H1 (cell line): ENCODE data around the gene SIRT5. TPM values are rescaled to one million over a fixed set of nuclear protein-coding genes. Genes with fewer than 3 reads are reported as not detected.

Experiments
- CTCF ChIA-PET: fragments of 300-600 bp; sonication (Branson Sonifier 250); formaldehyde crosslinking; loops from one replicate; lab custom pipeline; 2021; ENCODE audit not compliant: partially characterized antibody; lab: Charles Lee
- POLR2A ChIA-PET: fragments of 300-600 bp; sonication (Branson Sonifier 250); formaldehyde crosslinking; loops from one replicate; lab custom pipeline; 2021; ENCODE audit warnings: inconsistent platforms; ENCODE audit not compliant: partially characterized antibody; lab: Charles Lee
- DNase-seq, 2 experiments: peaks; one replicate each; pipeline versions ENCODE4 v3.0.0 to v3.0.0-alpha.2; 2010 to 2022; ENCODE audit warnings: low spot score in 2 of 2, low read depth in 1 of 2, mixed read lengths in 1 of 2
- FAIRE-seq: peaks from 2 replicates; lab custom pipeline; 2011; peaks lifted over from hg19 to GRCh38; lab: Jason Lieb, UNC
- H2AFZ ChIP-seq: 2 replicates; pipeline ENCODE4 v1.8.1; 2012; ENCODE audit warnings: low read length, inconsistent platforms
- H2AK5ac ChIP-seq: 2 replicates; pipeline ENCODE4 v1.6.1; 2013; ENCODE audit warnings: low read depth, low read length
- H2BK120ac ChIP-seq: replicated peaks from 2 replicates; pipeline ENCODE3; 2013; ENCODE audit warnings: low read depth, low read length, inconsistent platforms
- H2BK12ac ChIP-seq: 2 replicates; pipeline ENCODE4 v1.6.1; 2013; ENCODE audit warnings: low read depth, low read length
- H2BK15ac ChIP-seq: 2 replicates; pipeline ENCODE4 v1.6.1; 2013; ENCODE audit warnings: low read length
- H2BK20ac ChIP-seq: 2 replicates; pipeline ENCODE4 v1.6.1; 2013; ENCODE audit warnings: low read length
- H2BK5ac ChIP-seq: 2 replicates; pipeline ENCODE4 v1.6.1; 2013; ENCODE audit warnings: low read depth, low read length
- H3K14ac ChIP-seq: 2 replicates; pipeline ENCODE4 v1.6.1; 2013; ENCODE audit warnings: inconsistent platforms; ENCODE audit not compliant: insufficient read length
- H3K18ac ChIP-seq: 2 replicates; pipeline ENCODE4 v1.6.1; 2013; ENCODE audit warnings: low read length; ENCODE audit errors: extremely low read depth
- H3K23ac ChIP-seq: 2 replicates; pipeline ENCODE4 v1.6.1; 2013; ENCODE audit warnings: inconsistent platforms; ENCODE audit not compliant: insufficient read length
- H3K23me2 ChIP-seq: 2 replicates; pipeline ENCODE4 v1.6.1; 2013; ENCODE audit warnings: low read depth, low read length
- H3K27ac ChIP-seq: 2 replicates; pipeline ENCODE4 v1.6.1; 2011; ENCODE audit warnings: low read depth, low read length, inconsistent platforms
- H3K27me3 ChIP-seq, 4 experiments: replicated peaks in 1 of 4; 1 replicate in 1 of 4; 2 replicates in 3 of 4; pipeline versions ENCODE4 v1.6.1 to v1.8.1; 2011 to 2013; ENCODE audit warnings: low read length in 3 of 4, mild to moderate bottlenecking in 3 of 4, inconsistent platforms in 2 of 4, mixed read lengths in 2 of 4, moderate library complexity in 1 of 4; ENCODE audit not compliant: control insufficient read depth in 3 of 4, insufficient read depth in 3 of 4; ENCODE audit errors: extremely low read depth in 1 of 4
- H3K36me3 ChIP-seq, 4 experiments: 2 replicates each; pipeline versions ENCODE4 v1.6.1 to v1.8.1; 2011 to 2013; ENCODE audit warnings: mild to moderate bottlenecking in 4 of 4, low read length in 3 of 4, moderate library complexity in 2 of 4, control low read depth in 1 of 4, inconsistent platforms in 1 of 4; ENCODE audit not compliant: insufficient read depth in 4 of 4, control insufficient read depth in 2 of 4
- H3K4ac ChIP-seq: replicated peaks from 2 replicates; pipeline ENCODE3; 2013; ENCODE audit warnings: low read length, low read depth, mixed read lengths, inconsistent platforms; ENCODE audit not compliant: insufficient read length
- H3K4me1 ChIP-seq, 4 experiments: replicated peaks in 1 of 4; 1 replicate in 1 of 4; 2 replicates in 3 of 4; pipeline versions ENCODE4 v1.6.1 to v1.8.1; 2011 to 2013; ENCODE audit warnings: low read length in 3 of 4, inconsistent platforms in 2 of 4, mixed read lengths in 1 of 4; ENCODE audit not compliant: insufficient read depth in 4 of 4, control insufficient read depth in 3 of 4
- H3K4me2 ChIP-seq, 2 experiments: 2 replicates each; pipeline versions ENCODE4 v1.6.1 to v1.8.1; 2011 to 2013; ENCODE audit warnings: low read depth in 2 of 2, low read length in 2 of 2, control low read depth in 1 of 2, inconsistent platforms in 1 of 2, mild to moderate bottlenecking in 1 of 2; ENCODE audit not compliant: insufficient read depth in 1 of 2
- H3K4me3 ChIP-seq, 4 experiments: fragments of 200-600, 300-600 bp in 1 of 4; sonication (generic), shearing (Covaris generic), sonication (Bioruptor Twin) in 1 of 4; 2 replicates each; pipeline versions ENCODE4 v1.5.1 to v1.8.1; 2011 to 2016; ENCODE audit warnings: low read length in 4 of 4, low read depth in 3 of 4, control low read depth in 2 of 4, inconsistent platforms in 2 of 4, mild to moderate bottlenecking in 2 of 4, mixed read lengths in 1 of 4, moderate library complexity in 1 of 4; ENCODE audit not compliant: insufficient read depth in 2 of 4; ENCODE audit errors: extremely low read depth in 1 of 4
- H3K56ac ChIP-seq: replicated peaks from 2 replicates; pipeline ENCODE3; 2013; ENCODE audit warnings: low read depth, mild to moderate bottlenecking, mixed read lengths, low read length, inconsistent platforms; ENCODE audit not compliant: insufficient read length
- H3K79me1 ChIP-seq: 2 replicates; pipeline ENCODE4 v1.6.1; 2013; ENCODE audit warnings: low read depth, low read length, control low read depth
- H3K79me2 ChIP-seq, 2 experiments: 2 replicates each; pipeline versions ENCODE4 v1.6.1 to v1.8.1; 2012 to 2013; ENCODE audit warnings: low read length in 2 of 2, mild to moderate bottlenecking in 2 of 2, inconsistent platforms in 1 of 2; ENCODE audit not compliant: insufficient read depth in 2 of 2, control insufficient read depth in 1 of 2
- H3K9ac ChIP-seq, 4 experiments: replicated peaks in 1 of 4; 1 replicate in 1 of 4; 2 replicates in 3 of 4; pipeline versions ENCODE4 v1.6.1 to v1.8.1; 2011 to 2013; ENCODE audit warnings: low read depth in 3 of 4, low read length in 3 of 4, control low read depth in 2 of 4, mild to moderate bottlenecking in 2 of 4, moderate library complexity in 2 of 4, inconsistent platforms in 1 of 4; ENCODE audit errors: extremely low read depth in 1 of 4
- H3K9me3 ChIP-seq, 2 experiments: 2 replicates each; pipeline versions ENCODE4 v1.6.1 to v1.8.1; 2012 to 2013; ENCODE audit warnings: mild to moderate bottlenecking in 2 of 2, moderate library complexity in 2 of 2, control low read depth in 1 of 2, inconsistent platforms in 1 of 2, low read depth in 1 of 2, low read length in 1 of 2, mixed read lengths in 1 of 2; ENCODE audit not compliant: insufficient read depth in 2 of 2
- H4K20me1 ChIP-seq, 2 experiments: replicated peaks in 1 of 2; 2 replicates each; pipeline versions ENCODE3 to v1.8.1; 2011 to 2013; ENCODE audit warnings: inconsistent platforms in 2 of 2, low read length in 2 of 2, mild to moderate bottlenecking in 1 of 2; ENCODE audit not compliant: insufficient read depth in 2 of 2, control insufficient read depth in 1 of 2
- H4K5ac ChIP-seq: 2 replicates; pipeline ENCODE4 v1.6.1; 2013; ENCODE audit warnings: low read length, low read depth, mixed read lengths, inconsistent platforms; ENCODE audit not compliant: insufficient read length
- H4K8ac ChIP-seq: 2 replicates; pipeline ENCODE4 v1.8.0; 2013; ENCODE audit warnings: mild to moderate bottlenecking, moderate library complexity, low read length, inconsistent platforms; ENCODE audit not compliant: insufficient read depth; ENCODE audit errors: extremely low read depth
- H4K91ac ChIP-seq: replicated peaks from 2 replicates; pipeline ENCODE3; 2013; ENCODE audit warnings: low read length, mixed read lengths, inconsistent platforms; ENCODE audit not compliant: insufficient read length
- BACH1 ChIP-seq: IDR thresholded peaks from 2 replicates; pipeline ENCODE4 v1.6.1; 2012; ENCODE audit warnings: low read length, improper control_type of control experiment
- CBX5 ChIP-seq: fragments of 300-800, 300-1000 bp; sonication (generic); IDR thresholded peaks from 2 replicates; pipeline ENCODE4 v1.7.1; 2016; ENCODE audit warnings: antibody characterized with exemption, low read length, low read depth
- CEBPB ChIP-seq: IDR thresholded peaks from 2 replicates; pipeline ENCODE4 v1.6.1; 2012; ENCODE audit warnings: low read depth, low read length
- CTBP2 ChIP-seq: IDR thresholded peaks from 2 replicates; pipeline ENCODE4 v1.7.0; 2011; ENCODE audit warnings: borderline replicate concordance, mild to moderate bottlenecking, moderate library complexity, mixed read lengths, low read length; ENCODE audit not compliant: insufficient read depth, insufficient read length
- HDAC6 ChIP-seq: IDR thresholded peaks from one replicate; pipeline ENCODE4 v1.7.1; 2012; ENCODE audit warnings: low read depth, mild to moderate bottlenecking, inconsistent platforms, low read length, moderate library complexity
- POLR2A ChIP-seq, 2 experiments: IDR thresholded peaks; 1 replicate in 1 of 2; 2 replicates in 1 of 2; pipeline ENCODE4 v1.6.1; 2011; ENCODE audit warnings: low read depth in 2 of 2, low read length in 2 of 2, mild to moderate bottlenecking in 2 of 2; ENCODE audit errors: control extremely low read depth in 1 of 2
- SIN3A ChIP-seq, 2 experiments: IDR thresholded peaks in 1 of 2; conservative IDR thresholded peaks in 1 of 2; 2 replicates each; pipeline ENCODE4 v1.6.1; 2011 to 2012; ENCODE audit warnings: low read length in 2 of 2, improper control_type of control experiment in 1 of 2, low read depth in 1 of 2, mild to moderate bottlenecking in 1 of 2
- SP1 ChIP-seq: IDR thresholded peaks from 2 replicates; pipeline ENCODE4 v1.6.1; 2011; ENCODE audit warnings: low read depth, low read length
- TAF1 ChIP-seq: IDR thresholded peaks from 2 replicates; pipeline ENCODE4 v1.6.1; 2011; ENCODE audit warnings: mild to moderate bottlenecking, low read depth, low read length
- whole genome bisulfite sequencing, 2 experiments: shearing (Covaris generic) in 1 of 2; methylation state at CpG; one replicate each; pipeline versions ENCODE4 v1.1.6 to v1.1.7; 2013 to 2015; ENCODE audit warnings: low lambda C conversion rate in 2 of 2, mixed read lengths in 2 of 2, inconsistent platforms in 1 of 2, low coverage in 1 of 2, missing lambda C conversion rate in 1 of 2; ENCODE audit not compliant: insufficient replicate concordance in 2 of 2, insufficient coverage in 1 of 2, insufficient read length in 1 of 2; ENCODE audit errors: extremely low coverage in 1 of 2, missing lambda C conversion rate in 1 of 2; 5-methylcytosine and 5-hydroxymethylcytosine counted together
- long read RNA-seq, 2 experiments: library from RNA in 1 of 2; library from capped mRNA in 1 of 2; stranded (forward); transcript quantifications; one replicate each; pipeline ENCODE4 v2.0.0, GENCODE V29; 2021; ENCODE audit warnings: inconsistent platforms in 1 of 2
- polyA minus RNA-seq, 3 experiments: library from RNA; depleted of rRNA, polyadenylated mRNA; stranded (reverse); fragments of >200 nt; gene quantifications; 1 replicate in 2 of 3; 2 replicates in 1 of 3; pipeline ENCODE4 v1.2.3, GENCODE V29; 2011
- polyA plus RNA-seq, 7 experiments: library from polyadenylated mRNA; depleted of rRNA in 3 of 7; stranded (reverse) in 5 of 7; unstranded in 2 of 7; fragments of >200 nt in 5 of 7; fragments of 200-250 nt in 2 of 7; gene quantifications; 1 replicate in 5 of 7; 2 replicates in 1 of 7; 4 replicates in 1 of 7; pipeline versions ENCODE4 v1.2.1 to v1.2.3, GENCODE V29; 2011 to 2013; ENCODE audit warnings: missing spikeins in 2 of 7, mixed read lengths in 2 of 7
- total RNA-seq: library from RNA; stranded (reverse); fragmentation: NEBNext Ultra II Directional; extraction: Animal tissue kit (Norgen Biotek cat#: 25700); gene quantifications from 2 replicates; pipeline ENCODE4 v1.2.1, GENCODE V29; 2021

The SIRT5 gene
- 13.0 and 14.7 TPM in 2 replicates for total RNA-seq
- 7.4 and 8.0 TPM in 2 replicates for polyA plus RNA-seq (2011; rRNA removed)
- polyA plus RNA-seq (2011; cell fraction: cytosol; rRNA removed), result 11.8 TPM
- polyA plus RNA-seq (2011; cell fraction: nucleus; rRNA removed), result 13.3 TPM
- polyA plus RNA-seq (2012, experiment 1 of 2), result 8.4 to 11.7 TPM (median 9.4 TPM) in 4 replicates
- polyA plus RNA-seq (2012, experiment 2 of 2), result 3.6 TPM
- polyA plus RNA-seq (2013, experiment 1 of 2), result 11.2 TPM
- polyA plus RNA-seq (2013, experiment 2 of 2), result 10.3 TPM
- 6.7 and 8.9 TPM in 2 replicates for polyA minus RNA-seq (2011; rRNA and poly(A)+ RNA removed)
- 7.4 TPM for polyA minus RNA-seq (2011; cell fraction: cytosol; rRNA and poly(A)+ RNA removed)
- polyA minus RNA-seq (2011; cell fraction: nucleus; rRNA and poly(A)+ RNA removed), result 9.8 TPM
- long read RNA-seq, experiment 1, partial matches to known transcripts, result 13 of 17 reads
- long read RNA-seq, experiment 1, other reads (novel, unspliced or antisense), result 3 of 17 reads
- long read RNA-seq, experiment 2, partial matches to known transcripts, result 4 of 18 reads
- long read RNA-seq, experiment 2, other reads (novel, unspliced or antisense), result 13 of 18 reads

GRCh38 chr6:13574571-13575376 lies at the start of gene SIRT5:
TSS of gene SIRT5 (plus strand) at chr6:13574601. CDS start at chr6:13584111, 9,510 bp downstream.
- Histone ChIP-seq H2BK15ac (0 out of 2 replicates have a peak within 1 kb of the TSS, but pooled peaks have one; percentile 83), H3K4me3 (peak within 1 kb of the TSS; percentile 69 to 80 (median 75)), H2AK5ac (peak within 1 kb of the TSS; percentile 34; the same call in 1 of the 2 replicates), H4K8ac (peak within 1 kb of the TSS; percentile 98), H3K36me3 (peaks cover 0 to 4% (median 0%) of the 10 kb centered on the region in 4 experiments; a peak in 1 of 8 replicates), H3K23ac (no peak within 1 kb of the TSS), H3K23me2 (peaks cover 5% of the 10 kb centered on the region), H3K56ac (peak within 1 kb of the TSS; percentile 97), H2AFZ (peak within 1 kb of the TSS; percentile 95), H3K79me2 (peaks cover 0 to 23% of the 10 kb centered on the region in 2 experiments; a peak in 2 of 4 replicates), H4K5ac (peak within 1 kb of the TSS; percentile 99), H3K9me3 (no peaks in the 10 kb centered on the region), H2BK20ac (no peak within 1 kb of the TSS), H4K91ac (peak within 1 kb of the TSS; percentile 99), H2BK5ac (peak within 1 kb of the TSS; percentile 94), H3K4me2 (peak within 1 kb of the TSS; percentile 71 to 83), H2BK12ac (peak within 1 kb of the TSS; percentile 88), H2BK120ac (peak within 1 kb of the TSS; percentile 56), H3K27ac (peak within 1 kb of the TSS; percentile 87), H3K27me3 (no peaks in the 10 kb centered on the region), H3K4ac (peak within 1 kb of the TSS; percentile 99), H3K79me1 (no peaks in the 10 kb centered on the region), H3K14ac (no peak within 1 kb of the TSS), H4K20me1 (no peaks in the 10 kb centered on the region), H3K9ac (peak within 1 kb of the TSS; percentile 69 to 90 (median 81)), H3K18ac (peak within 1 kb of the TSS; percentile 100), H3K4me1 (peaks cover 0 to 6% (median 5%) of the 10 kb centered on the region in 4 experiments; a peak in 6 of 7 replicates)
- POLR2A ChIA-PET, result interaction anchor here (0.6 to 5.1 kb wide), 29 partner anchors 10 to 246 kb away, joined by 3 to 32 read pairs (median 4); partner anchors contain the start of genes GFOD1, NOL7 and TBC1D7
- peak; percentile 70 to 88 for DNase-seq
- 2% methylated on average over 31 of the region's 52 CpGs; no CpG with 5 or more reads in 1 of the 2 experiments for WGBS, 2 experiments
- CTCF ChIA-PET, result interaction anchor here (0.6 to 3.9 kb wide), 49 partner anchors 10 to 860 kb away, joined by 3 to 24 read pairs (median 4); partner anchors contain the start of genes NOL7 and TBC1D7
- FAIRE-seq, result no peak
- TF ChIP-seq SP1 (peak; percentile 44; the same call in 1 of the 2 replicates), POLR2A (IDR thresholded peaks at IDR 0.05; ENCODE audit: control extremely low read depth in 1 of 2, low read depth in 2 of 2, low read length in 2 of 2) (peak; percentile 51 to 68; a peak in 2 of 3 replicates), CEBPB (no peak), TAF1 (peak; percentile 35), HDAC6 (no peak), CTBP2 (peak; percentile 71), BACH1 (peak; percentile 40), SIN3A (conservative IDR thresholded peaks at IDR 0.05 in 1 of 2, IDR thresholded peaks at IDR 0.05 in 1 of 2; ENCODE audit: low read depth in 1 of 2, low read length in 2 of 2) (peak in 1 of 2 experiments; percentile 79; a peak in 2 of 4 replicates), CBX5 (no peak)
